Measurements from ENCODE around the gene TMCC3. TPM values are rescaled to one million over a fixed set of nuclear protein-coding genes. Genes with fewer than 3 reads are reported as not detected.

The TMCC3 gene
- total RNA-seq, 1 experiment from 2014 or later = 4.0 TPM

- no peaks in the 10 kb centered on the region for H3K36me3 Mint-ChIP-seq (ENCODE audit: insufficient read depth, unreplicated experiment)
- H3K4me3 Mint-ChIP-seq (ENCODE audit: low read depth, unreplicated experiment) = no peak overlapping the region
- no peaks in the 10 kb centered on the region for H3K9me3 Mint-ChIP-seq (ENCODE audit: low read depth, unreplicated experiment)
- H3K4me1 Mint-ChIP-seq (ENCODE audit: low read depth, unreplicated experiment) = peaks cover 21% of the 10 kb centered on the region
- peaks cover 25% of the 10 kb centered on the region for H3K27me3 Mint-ChIP-seq (ENCODE audit: unreplicated experiment)
- CTCF ChIA-PET = interaction anchor here (0.8 kb wide), 1 partner anchor 862 kb away, joined by 5 read pairs; no protein-coding TSS in a partner anchor
- TF ChIP-seq CTCF (IDR thresholded peaks at IDR 0.05; ENCODE audit: unreplicated experiment) = no peak
- no peak overlapping the region for H3K27ac Mint-ChIP-seq (ENCODE audit: unreplicated experiment)
- DNase-seq = no peak
- intact Hi-C loops (cut with micrococcal nuclease; ENCODE audit: unreplicated experiment) = no loop called here
- no TSS peak for BruUV-seq (replicated peaks)
Measured at GRCh38 chr12:94671917-94672316, 21.6 kb upstream of the TMCC3 start.

GRCh38 chr12:94670898-94671297 is 20.5 kb upstream of the TMCC3 start:
- intact Hi-C loops (cut with micrococcal nuclease; ENCODE audit: unreplicated experiment) = no loop called here
- Mint-ChIP-seq H3K9me3 (ENCODE audit: low read depth, unreplicated experiment) (no peaks in the 10 kb centered on the region), H3K4me1 (ENCODE audit: low read depth, unreplicated experiment) (peaks cover 21% of the 10 kb centered on the region), H3K36me3 (ENCODE audit: insufficient read depth, unreplicated experiment) (no peaks in the 10 kb centered on the region), H3K27me3 (ENCODE audit: unreplicated experiment) (peaks cover 27% of the 10 kb centered on the region), H3K27ac (ENCODE audit: unreplicated experiment) (no peak overlapping the region), H3K4me3 (ENCODE audit: low read depth, unreplicated experiment) (no peak overlapping the region)
- CTCF ChIA-PET = no interaction called here
- no peak for TF ChIP-seq CTCF (IDR thresholded peaks at IDR 0.05; ENCODE audit: unreplicated experiment)
- DNase-seq = no peak
- BruUV-seq (replicated peaks) = no TSS peak

- peaks cover 21% of the 10 kb centered on the region for H3K4me1 Mint-ChIP-seq (ENCODE audit: low read depth, unreplicated experiment)
- intact Hi-C loops (cut with micrococcal nuclease; ENCODE audit: unreplicated experiment) = no loop called here
- peak; percentile 9 for DNase-seq
- H3K27me3 Mint-ChIP-seq (ENCODE audit: unreplicated experiment) = peaks cover 33% of the 10 kb centered on the region
- H3K9me3 Mint-ChIP-seq (ENCODE audit: low read depth, unreplicated experiment) = no peaks in the 10 kb centered on the region
- TF ChIP-seq CTCF (IDR thresholded peaks at IDR 0.05; ENCODE audit: unreplicated experiment) = no peak
- CTCF ChIA-PET = no interaction called here
- peak overlapping the region; percentile 40 for H3K27ac Mint-ChIP-seq (ENCODE audit: unreplicated experiment)
- BruUV-seq (replicated peaks) = no TSS peak
- H3K36me3 Mint-ChIP-seq (ENCODE audit: insufficient read depth, unreplicated experiment) = no peaks in the 10 kb centered on the region
- no peak overlapping the region for H3K4me3 Mint-ChIP-seq (ENCODE audit: low read depth, unreplicated experiment)
Measured at GRCh38 chr12:94670075-94670474, 19.7 kb upstream of the TMCC3 start.

GRCh38 chr12:94667031-94667540 is 16.7 kb upstream of the TMCC3 start:
- Mint-ChIP-seq H3K4me3 (ENCODE audit: low read depth, unreplicated experiment) (no peak overlapping the region), H3K36me3 (ENCODE audit: insufficient read depth, unreplicated experiment) (no peaks in the 10 kb centered on the region), H3K4me1 (ENCODE audit: low read depth, unreplicated experiment) (peaks cover 21% of the 10 kb centered on the region), H3K27ac (ENCODE audit: unreplicated experiment) (no peak overlapping the region), H3K9me3 (ENCODE audit: low read depth, unreplicated experiment) (no peaks in the 10 kb centered on the region), H3K27me3 (ENCODE audit: unreplicated experiment) (peaks cover 33% of the 10 kb centered on the region)
- BruUV-seq (replicated peaks) = no TSS peak
- DNase-seq = no peak
- intact Hi-C loops (cut with micrococcal nuclease; ENCODE audit: unreplicated experiment) = no loop called here
- TF ChIP-seq CTCF (IDR thresholded peaks at IDR 0.05; ENCODE audit: unreplicated experiment) = no peak
- CTCF ChIA-PET = interaction anchor here (0.7 to 0.8 kb wide), 2 partner anchors 86 to 494 kb away, joined by 3 to 4 read pairs; no protein-coding TSS in a partner anchor
